HEK293 (cell line): ENCODE results near the gene SLC1A3.

Experiments
- CTCF ChIA-PET: fragments of 350-600 bp; formaldehyde crosslinking; extraction: SDS; loops from one replicate; lab custom pipeline; 2021; ENCODE audit warnings: antibody characterized with exemption; lab: Yijun Ruan, JAX
- POLR2A ChIA-PET: fragments of 300-600 bp; formaldehyde crosslinking; extraction: SDS; loops from one replicate; lab custom pipeline; 2020; ENCODE audit warnings: antibody characterized with exemption, inconsistent platforms; lab: Yijun Ruan, JAX
- H3K27ac ChIP-seq: fragments of 200-500 bp; sonication (Bioruptor generic); 2 replicates; pipeline ENCODE4 v1.5.1; 2014; ENCODE audit warnings: low read depth, low read length, control low read depth, inconsistent platforms; ENCODE audit errors: extremely low read depth
- H3K36me3 ChIP-seq, 2 experiments: fragments of 200-500 bp in 1 of 2; sonication (Bioruptor generic) in 1 of 2; 1 replicate in 1 of 2; 2 replicates in 1 of 2; pipeline ENCODE4 v1.5.1; 2014 to 2017; ENCODE audit warnings: inconsistent platforms in 2 of 2, low read length in 2 of 2; ENCODE audit not compliant: control insufficient read depth in 2 of 2, insufficient read depth in 1 of 2
- H3K4me1 ChIP-seq: fragments of 200-500 bp; sonication (Bioruptor generic); 2 replicates; pipeline ENCODE4 v1.5.1; 2014; ENCODE audit warnings: mild to moderate bottlenecking, low read length, inconsistent platforms; ENCODE audit not compliant: control insufficient read depth, insufficient read depth
- H3K4me3 ChIP-seq: 2 replicates; pipeline ENCODE4 v1.5.1; 2011; ENCODE audit warnings: low read depth, mild to moderate bottlenecking, control low read depth, low read length, moderate library complexity
- H3K9me3 ChIP-seq: fragments of 200-500 bp; sonication (Bioruptor generic); 2 replicates; pipeline ENCODE4 v1.5.1; 2014; ENCODE audit warnings: low read depth, low read length, inconsistent platforms; ENCODE audit not compliant: control insufficient read depth, insufficient read depth
- HOXD13 ChIP-seq: sonication (generic); formaldehyde crosslinking; IDR thresholded peaks from 2 replicates; pipeline ENCODE4 v1.8.0; 2022; ENCODE audit warnings: missing genetic modification reagents, borderline replicate concordance
- MZF1 ChIP-seq: fragments of 450-650 bp; formaldehyde crosslinking; IDR thresholded peaks from 2 replicates; pipeline ENCODE4 v1.5.1; 2017; ENCODE audit warnings: missing biosample characterization, missing genetic modification characterization, borderline replicate concordance
- OVOL3 ChIP-seq: fragments of 450-650 bp; formaldehyde crosslinking; IDR thresholded peaks from 2 replicates; pipeline ENCODE4 v1.5.1; 2016; ENCODE audit warnings: missing biosample characterization, missing genetic modification characterization
- PRDM1 ChIP-seq: fragments of 450-650 bp; formaldehyde crosslinking; IDR thresholded peaks from 2 replicates; pipeline ENCODE4; 2016; ENCODE audit warnings: missing biosample characterization, missing genetic modification characterization
- PRDM6 ChIP-seq: fragments of 450-650 bp; formaldehyde crosslinking; IDR thresholded peaks from 2 replicates; pipeline ENCODE4 v1.5.1; 2017; ENCODE audit warnings: missing biosample characterization, missing genetic modification characterization
- TSHZ1 ChIP-seq: fragments of 450-650 bp; formaldehyde crosslinking; IDR thresholded peaks from 2 replicates; pipeline ENCODE4 v1.5.1; 2016; ENCODE audit warnings: missing biosample characterization, missing genetic modification characterization, borderline replicate concordance
- ZBTB6 ChIP-seq: fragments of 450-650 bp; formaldehyde crosslinking; IDR thresholded peaks from 2 replicates; pipeline ENCODE4 v1.5.1; 2017; ENCODE audit warnings: missing biosample characterization, missing genetic modification characterization
- ZFP41 ChIP-seq: fragments of 450-650 bp; formaldehyde crosslinking; IDR thresholded peaks from 2 replicates; pipeline ENCODE4 v1.5.1; 2016; ENCODE audit warnings: missing biosample characterization, missing genetic modification characterization, borderline replicate concordance
- ZNF10 ChIP-seq: fragments of 450-650 bp; formaldehyde crosslinking; IDR thresholded peaks from 2 replicates; pipeline ENCODE4 v1.5.1; 2017; ENCODE audit warnings: missing biosample characterization, missing genetic modification characterization
- ZNF114 ChIP-seq: fragments of 450-650 bp; formaldehyde crosslinking; IDR thresholded peaks from 2 replicates; pipeline ENCODE4 v1.5.0; 2017; ENCODE audit warnings: missing biosample characterization, missing genetic modification characterization
- ZNF16 ChIP-seq: fragments of 450-650 bp; formaldehyde crosslinking; IDR thresholded peaks from 2 replicates; pipeline ENCODE4 v1.5.1; 2016; ENCODE audit warnings: low read depth, missing biosample characterization, missing genetic modification characterization
- ZNF223 ChIP-seq: fragments of 450-650 bp; formaldehyde crosslinking; IDR thresholded peaks from 2 replicates; pipeline ENCODE4 v1.5.1; 2016; ENCODE audit warnings: missing biosample characterization, missing genetic modification characterization
- ZNF23 ChIP-seq: fragments of 450-650 bp; formaldehyde crosslinking; IDR thresholded peaks from 2 replicates; pipeline ENCODE4 v1.5.1; 2016; ENCODE audit warnings: missing biosample characterization, missing genetic modification characterization, borderline replicate concordance
- ZNF398 ChIP-seq: fragments of 450-650 bp; formaldehyde crosslinking; IDR thresholded peaks from 2 replicates; pipeline ENCODE4 v1.5.1; 2017; ENCODE audit warnings: missing biosample characterization, missing genetic modification characterization
- ZNF48 ChIP-seq: fragments of 450-650 bp; formaldehyde crosslinking; IDR thresholded peaks from 2 replicates; pipeline ENCODE4 v1.5.1; 2016; ENCODE audit warnings: missing biosample characterization, missing genetic modification characterization
- ZNF510 ChIP-seq: fragments of 450-650 bp; formaldehyde crosslinking; IDR thresholded peaks from 2 replicates; pipeline ENCODE4 v1.5.1; 2018; ENCODE audit warnings: mild to moderate bottlenecking, missing genetic modification characterization, missing biosample characterization; ENCODE audit not compliant: insufficient replicate concordance
- ZNF561 ChIP-seq: fragments of 450-650 bp; IDR thresholded peaks from 2 replicates; pipeline ENCODE4 v1.5.1; 2018; ENCODE audit warnings: missing biosample characterization, missing genetic modification characterization, borderline replicate concordance
- ZNF610 ChIP-seq: fragments of 450-650 bp; formaldehyde crosslinking; IDR thresholded peaks from 2 replicates; pipeline ENCODE4 v1.5.1; 2016; ENCODE audit warnings: missing biosample characterization, missing genetic modification characterization, borderline replicate concordance
- ZNF654 ChIP-seq: fragments of 450-650 bp; formaldehyde crosslinking; IDR thresholded peaks from 2 replicates; pipeline ENCODE4 v1.5.1; 2016; ENCODE audit warnings: low read depth, missing biosample characterization, missing genetic modification characterization
- ZNF677 ChIP-seq: fragments of 450-650 bp; IDR thresholded peaks from 2 replicates; pipeline ENCODE4 v1.5.0; 2018; ENCODE audit warnings: missing biosample characterization, mild to moderate bottlenecking, missing genetic modification characterization, moderate library complexity
- ZNF704 ChIP-seq: fragments of 450-650 bp; formaldehyde crosslinking; IDR thresholded peaks from 2 replicates; pipeline ENCODE4 v1.5.1; 2016; ENCODE audit warnings: missing biosample characterization, missing genetic modification characterization
- ZSCAN5A ChIP-seq: fragments of 450-650 bp; formaldehyde crosslinking; IDR thresholded peaks from 2 replicates; pipeline ENCODE4 v1.5.1; 2016; ENCODE audit warnings: missing biosample characterization, missing genetic modification characterization

Gene SLC1A3

GRCh38 chr5:36642089-36642488 lies 35.7 kb downstream of the SLC1A3 start (continued):
- TF ChIP-seq TSHZ1 (tag by site-specific recombination) = peak; percentile 70; the same call in 1 of the 2 replicates
- 0 out of 2 replicates have a peak, but pooled peaks have one; percentile 46 for TF ChIP-seq ZNF610
- no peak for TF ChIP-seq ZNF510 (tag by site-specific recombination)
- TF ChIP-seq ZNF677 = no peak
- no peak for TF ChIP-seq ZNF223 (tag by site-specific recombination)
- peak; percentile 63; the same call in 1 of the 2 replicates for TF ChIP-seq ZNF10 (tag by site-specific recombination)
- peak; percentile 100 for TF ChIP-seq OVOL3 (tag by site-specific recombination)
- TF ChIP-seq ZNF48 = no peak
- no peak for TF ChIP-seq ZFP41 (tag by site-specific recombination)
- TF ChIP-seq HOXD13 (CRISPR knock-in tag) = no peak
- TF ChIP-seq ZNF654 = no peak
- peak; percentile 21; the same call in 1 of the 2 replicates for TF ChIP-seq ZSCAN5A (tag by site-specific recombination)
- TF ChIP-seq ZNF114 = no peak
- 0 out of 2 replicates have a peak, but pooled peaks have one; percentile 50 for TF ChIP-seq ZNF561 (tag by site-specific recombination)
- no peak for TF ChIP-seq ZNF398
- TF ChIP-seq PRDM1 (tag by site-specific recombination) = no peak
- TF ChIP-seq ZBTB6 (tag by site-specific recombination) = no peak
- TF ChIP-seq, all 188 proteins: peak for 27

- POLR2A ChIA-PET = no interaction called here
- peaks cover 21% of the 10 kb centered on the region for H3K4me1 ChIP-seq
- CTCF ChIA-PET = no interaction called here
- H3K36me3 ChIP-seq = no peaks in the 10 kb centered on the region
- H3K27ac ChIP-seq = no peak overlapping the region
- no peaks in the 10 kb centered on the region for H3K9me3 ChIP-seq
- peak; percentile 60; the same call in 1 of the 2 replicates for TF ChIP-seq MZF1 (tag by site-specific recombination)
- TF ChIP-seq ZNF16 (tag by site-specific recombination) = no peak
- TF ChIP-seq ZNF23 (tag by site-specific recombination) = no peak
- TF ChIP-seq PRDM6 (tag by site-specific recombination) = 0 out of 2 replicates have a peak, but pooled peaks have one; percentile 7
- no peak for TF ChIP-seq ZNF704 (tag by site-specific recombination)
- no peak overlapping the region for H3K4me3 ChIP-seq
These were observed 36.8 kb downstream of the SLC1A3 start for GRCh38 chr5:36643162-36643561.
